Skeletal muscle satellite cell (primary cell): Measurements from ENCODE around the gene CYTH4.

Source experiments
- H3K27me3 ChIP-seq: 2 replicates; pipeline ENCODE4 v1.7.0; 2013; ENCODE audit warnings: low read length; ENCODE audit not compliant: control insufficient read depth, insufficient read depth
- H3K36me3 ChIP-seq: 2 replicates; pipeline ENCODE4 v1.7.0; 2013; ENCODE audit warnings: mild to moderate bottlenecking, control low read depth, low read length; ENCODE audit not compliant: insufficient read depth
- H3K4me1 ChIP-seq: 2 replicates; pipeline ENCODE4 v1.7.0; 2013; ENCODE audit warnings: low read length; ENCODE audit not compliant: control insufficient read depth, insufficient read depth
- H3K4me2 ChIP-seq: 2 replicates; pipeline ENCODE4 v1.7.0; 2013; ENCODE audit warnings: mild to moderate bottlenecking, low read length
- H3K4me3 ChIP-seq: 2 replicates; pipeline ENCODE4 v1.7.0; 2013; ENCODE audit warnings: low read length
- H3K9ac ChIP-seq: 2 replicates; pipeline ENCODE4 v1.7.0; 2013; ENCODE audit warnings: mild to moderate bottlenecking, low read depth, low read length, moderate library complexity
- H3K9me3 ChIP-seq: replicated peaks from 2 replicates; pipeline ENCODE4 v1.7.0; 2013; ENCODE audit warnings: mild to moderate bottlenecking, control low read depth, low read length

Gene CYTH4

DNA sequence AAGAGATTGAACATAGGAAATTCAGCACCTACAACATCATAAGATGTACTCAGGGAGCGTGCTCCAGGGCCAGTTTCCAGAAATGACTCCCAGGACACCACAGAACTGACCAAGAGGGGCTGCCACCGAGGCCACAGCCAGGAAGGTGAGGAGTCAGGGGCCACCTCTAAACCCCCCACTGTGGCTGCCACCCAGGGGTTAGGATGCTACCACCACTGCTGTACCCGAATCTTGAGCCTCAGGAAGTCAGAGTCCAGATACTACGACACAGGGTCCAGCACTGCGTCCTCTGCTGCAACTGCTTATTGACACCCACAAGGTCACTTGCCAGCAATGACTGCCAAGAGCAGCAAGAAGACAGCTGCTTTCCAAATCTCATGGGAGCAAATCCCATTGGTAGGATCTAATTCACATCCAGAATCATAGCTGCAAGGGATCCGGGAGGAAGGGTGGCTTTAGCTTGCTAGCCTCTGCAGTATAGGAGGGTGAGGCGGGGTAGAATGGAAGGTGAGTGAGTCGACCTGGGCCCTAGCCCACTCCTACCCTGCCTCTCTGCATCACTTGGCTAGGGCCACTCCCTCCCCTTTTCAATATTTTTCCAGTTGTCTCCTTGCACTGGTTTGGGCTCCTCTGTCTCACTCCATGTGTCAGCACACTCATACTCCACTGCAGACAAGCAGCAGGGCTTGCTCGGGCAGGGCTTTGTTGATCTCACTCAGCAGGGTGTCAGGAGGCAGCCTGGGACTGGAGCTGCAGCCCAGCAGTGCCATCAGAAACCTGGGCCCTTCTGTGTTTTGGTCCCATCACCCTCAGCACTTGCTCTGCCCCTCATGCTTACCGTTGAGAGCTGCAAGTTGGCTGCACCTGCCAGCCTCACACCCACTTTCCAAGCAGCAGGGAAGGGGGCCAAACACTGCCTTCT is 18.1 kb upstream of the CYTH4 start:
- Histone ChIP-seq H3K4me1 (peaks cover 3% of the 10 kb centered on the region), H3K4me2 (no peak overlapping the region), H3K9ac (no peak overlapping the region), H3K36me3 (no peaks in the 10 kb centered on the region), H3K27me3 (peaks cover 46% of the 10 kb centered on the region), H3K4me3 (no peak overlapping the region), H3K9me3 (peaks cover 13% of the 10 kb centered on the region)

DNA sequence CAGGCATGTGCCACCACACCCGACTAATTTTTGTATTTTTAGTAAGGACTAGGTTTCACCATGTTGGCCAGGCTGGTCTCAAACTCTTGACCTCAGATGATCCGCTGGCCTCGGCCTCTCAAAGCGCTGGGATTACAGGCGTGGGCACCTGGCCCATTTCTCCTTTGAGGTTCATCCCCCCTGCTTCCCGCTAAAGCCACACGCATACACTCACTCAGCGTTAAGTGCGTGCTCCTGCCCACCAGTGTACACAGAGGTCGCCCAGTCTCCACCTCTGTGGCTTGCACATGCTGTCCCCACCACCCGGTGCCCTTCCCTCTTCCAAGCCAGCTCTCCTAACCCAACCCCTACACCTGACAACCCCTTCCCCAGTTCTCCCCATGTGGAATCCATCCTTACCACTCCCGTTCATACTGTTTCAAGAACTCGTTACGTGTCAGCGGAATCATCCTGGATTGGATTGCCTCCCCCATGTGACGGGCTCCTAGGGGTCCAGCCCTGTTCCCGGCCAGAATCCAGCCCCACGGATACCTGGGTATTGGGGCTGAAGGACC is 15.7 kb upstream of the CYTH4 start:
- no peaks in the 10 kb centered on the region for H3K36me3 ChIP-seq
- peaks cover 13% of the 10 kb centered on the region for H3K9me3 ChIP-seq
- H3K4me2 ChIP-seq: peak overlapping the region; percentile 75
- peak overlapping the region; percentile 62 for H3K4me3 ChIP-seq
- H3K9ac ChIP-seq: peak overlapping the region; percentile 16
- H3K4me1 ChIP-seq: peaks cover 7% of the 10 kb centered on the region
- H3K27me3 ChIP-seq: peaks cover 30% of the 10 kb centered on the region

DNA sequence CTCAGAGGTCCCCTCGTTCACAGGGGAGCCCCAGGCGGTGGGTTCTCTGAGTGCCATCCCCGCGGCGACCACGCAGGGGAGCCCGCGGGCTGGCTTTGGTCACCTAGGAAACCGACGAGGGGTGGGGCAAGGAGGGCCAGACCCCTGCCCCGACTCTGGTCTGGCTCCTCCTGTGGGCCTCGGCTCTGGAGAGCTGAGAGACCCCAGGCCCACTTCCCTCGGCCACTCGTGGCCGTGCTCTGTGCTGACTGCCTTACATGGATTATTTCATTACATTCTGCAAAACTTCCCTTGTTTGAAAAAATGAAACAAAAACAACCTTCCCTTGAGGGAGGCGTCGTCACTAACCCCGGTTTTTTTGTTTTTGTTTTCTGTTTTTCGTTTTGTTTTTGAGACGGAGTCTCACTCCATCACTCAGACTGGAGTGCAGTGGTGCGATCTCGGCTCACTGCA is 15.1 kb upstream of the CYTH4 start:
- no peaks in the 10 kb centered on the region for H3K36me3 ChIP-seq
- H3K4me3 ChIP-seq: peak overlapping the region; percentile 62
- peaks cover 13% of the 10 kb centered on the region for H3K9me3 ChIP-seq
- peaks cover 12% of the 10 kb centered on the region for H3K4me1 ChIP-seq
- peak overlapping the region; percentile 16 for H3K9ac ChIP-seq
- H3K27me3 ChIP-seq: peaks cover 25% of the 10 kb centered on the region
- H3K4me2 ChIP-seq: peak overlapping the region; percentile 75

DNA sequence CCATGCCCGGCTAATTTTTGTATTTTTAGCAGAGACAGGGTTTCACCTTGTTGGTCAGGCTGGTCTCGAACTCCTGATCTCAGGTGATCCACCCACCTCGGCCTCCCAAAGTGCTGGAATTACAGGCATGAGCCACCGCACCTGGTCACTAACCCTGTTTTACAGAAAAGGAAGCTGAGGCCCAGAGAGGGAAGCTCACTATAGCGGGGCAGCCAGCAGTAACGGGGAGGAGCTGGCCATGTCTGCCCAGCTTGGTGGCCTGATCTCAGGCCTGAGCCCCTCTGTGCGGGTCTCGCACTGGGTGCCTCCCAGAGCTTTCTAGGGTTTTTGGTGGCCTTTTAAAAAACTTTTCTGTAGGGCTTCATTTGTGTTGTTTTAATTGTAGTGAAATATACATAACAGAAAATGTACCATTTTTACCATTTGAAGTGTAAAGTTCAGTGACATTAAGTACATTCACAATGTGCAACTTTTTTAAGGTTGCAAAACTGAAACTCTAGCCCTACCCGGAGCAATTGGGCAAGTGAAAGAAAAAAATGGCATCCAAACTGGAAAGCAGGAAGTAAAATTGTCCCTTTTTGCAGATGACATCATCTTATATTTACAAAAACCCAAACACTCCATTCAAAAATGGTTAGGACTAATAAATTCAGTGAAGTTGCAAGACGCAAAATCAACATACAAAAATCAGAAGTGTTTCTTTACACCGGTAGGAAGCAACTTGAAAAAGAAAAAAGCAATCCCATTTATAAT is 14.5 kb upstream of the CYTH4 start:
- Histone ChIP-seq H3K9me3 (peaks cover 13% of the 10 kb centered on the region), H3K9ac (no peak overlapping the region), H3K4me2 (no peak overlapping the region), H3K4me1 (peaks cover 14% of the 10 kb centered on the region), H3K36me3 (no peaks in the 10 kb centered on the region), H3K4me3 (no peak overlapping the region), H3K27me3 (peaks cover 18% of the 10 kb centered on the region)

DNA sequence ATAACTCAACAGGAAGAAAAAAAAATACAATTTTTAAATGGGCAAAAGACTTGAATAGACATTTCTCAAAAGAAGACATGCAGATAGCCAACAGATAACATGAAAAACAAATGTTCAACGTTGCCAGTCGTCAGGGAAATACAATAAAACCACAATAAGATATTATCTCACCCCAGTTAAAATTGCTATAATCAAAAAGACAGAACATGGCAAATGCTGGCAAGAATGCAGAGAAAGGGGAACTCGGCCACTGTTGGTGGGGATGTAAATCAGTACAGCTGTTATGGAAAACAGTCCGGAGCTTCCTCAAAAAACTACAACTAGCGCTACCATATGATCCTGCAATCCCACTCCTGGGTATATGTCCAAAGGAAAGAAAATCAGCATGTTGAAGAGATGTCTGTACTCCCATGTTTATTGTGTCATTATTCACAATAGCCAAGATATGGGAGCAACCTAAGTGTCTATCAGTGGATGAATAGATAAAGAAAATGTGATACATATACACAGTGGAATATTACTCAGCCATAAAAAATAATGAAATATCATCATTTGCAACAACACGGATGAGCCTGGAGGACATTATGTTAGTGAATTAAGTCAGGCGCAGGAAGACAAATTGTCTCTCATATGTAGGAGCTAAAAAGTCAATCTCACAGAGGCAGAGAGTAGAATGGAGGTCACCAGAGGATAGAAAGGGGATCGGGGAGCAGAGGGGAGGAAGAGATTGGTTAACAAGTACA is 12.2 kb upstream of the CYTH4 start:
- H3K4me1 ChIP-seq: peaks cover 24% of the 10 kb centered on the region

GRCh38 chr22:37270928-37271650 is 11.2 kb upstream of the CYTH4 start:
- Histone ChIP-seq H3K4me3 (no peak overlapping the region), H3K4me2 (no peak overlapping the region), H3K4me1 (peaks cover 24% of the 10 kb centered on the region), H3K36me3 (no peaks in the 10 kb centered on the region), H3K9ac (no peak overlapping the region), H3K9me3 (no peaks in the 10 kb centered on the region), H3K27me3 (peaks cover under 1% of the 10 kb centered on the region)

More for the DNA sequence above, 12.2 kb upstream of the CYTH4 start:
- Histone ChIP-seq H3K4me3 (no peak overlapping the region), H3K36me3 (no peaks in the 10 kb centered on the region), H3K9ac (no peak overlapping the region), H3K27me3 (peaks cover 5% of the 10 kb centered on the region), H3K4me2 (no peak overlapping the region), H3K9me3 (no peaks in the 10 kb centered on the region)

GRCh38 chr22:37273126-37273845 is 9.0 kb upstream of the CYTH4 start:
- Histone ChIP-seq H3K4me2 (peak overlapping the region; percentile 79), H3K36me3 (no peaks in the 10 kb centered on the region), H3K27me3 (peaks cover 6% of the 10 kb centered on the region), H3K4me3 (peak overlapping the region; percentile 43), H3K9ac (peak overlapping the region; percentile 73), H3K4me1 (peaks cover 21% of the 10 kb centered on the region), H3K9me3 (no peaks in the 10 kb centered on the region)

- H3K4me3 ChIP-seq: no peak overlapping the region
- H3K36me3 ChIP-seq: no peaks in the 10 kb centered on the region
- H3K27me3 ChIP-seq: peaks cover 12% of the 10 kb centered on the region
- peaks cover 21% of the 10 kb centered on the region for H3K4me1 ChIP-seq
- peak overlapping the region; percentile 79 for H3K4me2 ChIP-seq
- no peak overlapping the region for H3K9ac ChIP-seq
- H3K9me3 ChIP-seq: no peaks in the 10 kb centered on the region
Measured at GRCh38 chr22:37273846-37274225, 8.5 kb upstream of the CYTH4 start.

- no peaks in the 10 kb centered on the region for H3K9me3 ChIP-seq
- peaks cover 17% of the 10 kb centered on the region for H3K27me3 ChIP-seq
- no peak overlapping the region for H3K4me2 ChIP-seq
- H3K4me3 ChIP-seq: no peak overlapping the region
- no peaks in the 10 kb centered on the region for H3K36me3 ChIP-seq
- no peak overlapping the region for H3K9ac ChIP-seq
- peaks cover 21% of the 10 kb centered on the region for H3K4me1 ChIP-seq
Measured at GRCh38 chr22:37274380-37274862, 7.9 kb upstream of the CYTH4 start.

DNA sequence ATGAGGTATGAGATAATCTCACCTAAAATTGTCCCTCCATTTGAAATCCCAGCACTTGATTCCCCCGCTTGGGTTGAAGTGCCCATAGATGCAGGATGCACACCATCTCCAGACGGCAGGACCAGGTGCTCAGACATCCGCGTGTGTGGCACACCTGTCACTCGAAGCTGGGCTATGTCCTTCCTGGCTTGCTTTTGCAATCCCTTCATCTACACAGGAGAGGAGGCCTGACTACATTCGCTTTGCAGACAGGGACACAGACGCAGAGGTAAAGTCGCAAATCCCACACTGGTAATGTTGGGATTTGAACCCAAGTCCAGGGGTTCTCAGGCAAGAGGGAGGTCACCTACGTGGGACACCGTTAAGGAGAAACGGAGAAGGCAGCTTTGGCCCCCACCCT is 7.2 kb upstream of the CYTH4 start:
- no peaks in the 10 kb centered on the region for H3K9me3 ChIP-seq
- H3K4me2 ChIP-seq: no peak overlapping the region
- no peak overlapping the region for H3K4me3 ChIP-seq
- H3K27me3 ChIP-seq: peaks cover 21% of the 10 kb centered on the region
- no peaks in the 10 kb centered on the region for H3K36me3 ChIP-seq
- H3K4me1 ChIP-seq: peaks cover 21% of the 10 kb centered on the region
- H3K9ac ChIP-seq: no peak overlapping the region
